Lower leg skin (tissue), 4 donors: Measurements from ENCODE around the gene WDFY4. TPM values are rescaled to one million over a fixed set of nuclear protein-coding genes. Genes with fewer than 3 reads are reported as not detected.

Experiments used
- DNase-seq, 2 donors: peaks; one replicate each; pipeline ENCODE4 v3.0.0-alpha.2; 2019; ENCODE audit warnings: low spot score in 2 of 2
- H3K4me3 ChIP-seq: fragments of 200-600 bp; sonication (generic); 2 replicates; pipeline ENCODE4 v1.5.1; 2017; ENCODE audit warnings: mild to moderate bottlenecking, low read depth; ENCODE audit not compliant: poor library complexity, severe bottlenecking
- POLR2A ChIP-seq, 2 donors: fragments of 450-650 bp; IDR thresholded peaks; one replicate each; pipeline ENCODE4 v1.6.1; 2016 to 2017; ENCODE audit warnings: antibody characterized with exemption in 2 of 2, mild to moderate bottlenecking in 1 of 2, moderate library complexity in 1 of 2
- WGBS, 2 donors: methylation state at CpG; one replicate each; pipeline ENCODE4 v1.1.5; 2018; 5-methylcytosine and 5-hydroxymethylcytosine counted together
- intact Hi-C: fragments of 100-400 bp; cut with DNase I; formaldehyde crosslinking; loops from one replicate; pipeline ENCODE4 v1.15.0; 2023; ENCODE audit warnings: low total_unique reads
- total RNA-seq, 4 donors: library from RNA; depleted of rRNA; stranded (reverse); fragments of >200 nt; gene quantifications; one replicate each; pipeline ENCODE4 v1.1.0, GENCODE V29; 2016
- TF ChIP-seq, protein P1 (sequence below), 3 donors: fragments of 450-650 bp; IDR thresholded peaks; one replicate each; pipeline ENCODE4 v1.5.1; 2016; ENCODE audit warnings: antibody characterized with exemption in 3 of 3, mild to moderate bottlenecking in 3 of 3, moderate library complexity in 2 of 3

WDFY4 gene
- total RNA-seq, 4 donors from 2014 or later: 0.91 to 4.2 (median 1.1) TPM

DNA sequence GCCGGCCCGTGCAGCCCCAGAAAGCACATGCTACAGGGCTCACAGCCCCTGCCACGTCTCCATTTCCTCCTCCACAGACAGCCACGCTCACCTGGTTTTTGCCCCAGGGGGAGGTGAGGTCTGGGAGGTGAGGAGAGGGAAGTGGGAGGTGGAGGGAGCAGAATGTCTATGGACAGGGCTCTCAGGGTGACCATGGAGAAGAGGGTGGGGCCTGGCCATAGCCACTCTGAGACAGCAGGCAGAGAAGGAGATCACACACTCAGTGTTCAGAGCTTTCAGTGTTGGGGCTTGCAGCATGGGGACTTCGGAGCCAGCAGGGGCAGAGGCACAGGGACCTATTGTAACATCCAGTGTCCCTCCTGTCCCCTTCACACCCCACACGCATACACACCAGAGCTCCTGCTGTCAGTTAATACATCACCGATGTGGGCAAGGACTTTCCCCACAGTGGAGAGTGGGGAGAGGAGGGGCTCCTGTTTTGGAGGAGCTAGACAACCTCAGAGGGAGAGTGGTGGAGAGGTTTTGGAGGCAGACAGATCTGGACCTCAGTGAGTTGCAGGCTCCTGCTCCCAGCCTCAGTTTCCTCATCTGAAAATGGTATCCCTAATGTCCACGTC is 14.4 kb downstream of the WDFY4 start:
- H3K4me3 ChIP-seq: no peak overlapping the region
- 62 to 65% methylated on average over 8 of the region's 8 CpGs for WGBS, 2 donors
- TF ChIP-seq POLR2A (IDR thresholded peaks at IDR 0.05): no peak
- TF ChIP-seq, protein P1, sequence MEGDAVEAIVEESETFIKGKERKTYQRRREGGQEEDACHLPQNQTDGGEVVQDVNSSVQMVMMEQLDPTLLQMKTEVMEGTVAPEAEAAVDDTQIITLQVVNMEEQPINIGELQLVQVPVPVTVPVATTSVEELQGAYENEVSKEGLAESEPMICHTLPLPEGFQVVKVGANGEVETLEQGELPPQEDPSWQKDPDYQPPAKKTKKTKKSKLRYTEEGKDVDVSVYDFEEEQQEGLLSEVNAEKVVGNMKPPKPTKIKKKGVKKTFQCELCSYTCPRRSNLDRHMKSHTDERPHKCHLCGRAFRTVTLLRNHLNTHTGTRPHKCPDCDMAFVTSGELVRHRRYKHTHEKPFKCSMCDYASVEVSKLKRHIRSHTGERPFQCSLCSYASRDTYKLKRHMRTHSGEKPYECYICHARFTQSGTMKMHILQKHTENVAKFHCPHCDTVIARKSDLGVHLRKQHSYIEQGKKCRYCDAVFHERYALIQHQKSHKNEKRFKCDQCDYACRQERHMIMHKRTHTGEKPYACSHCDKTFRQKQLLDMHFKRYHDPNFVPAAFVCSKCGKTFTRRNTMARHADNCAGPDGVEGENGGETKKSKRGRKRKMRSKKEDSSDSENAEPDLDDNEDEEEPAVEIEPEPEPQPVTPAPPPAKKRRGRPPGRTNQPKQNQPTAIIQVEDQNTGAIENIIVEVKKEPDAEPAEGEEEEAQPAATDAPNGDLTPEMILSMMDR (IDR thresholded peaks at IDR 0.05): no peak
- intact Hi-C loops: no loop called here
- peak in 1 of 2 donors; percentile 75 for DNase-seq

DNA sequence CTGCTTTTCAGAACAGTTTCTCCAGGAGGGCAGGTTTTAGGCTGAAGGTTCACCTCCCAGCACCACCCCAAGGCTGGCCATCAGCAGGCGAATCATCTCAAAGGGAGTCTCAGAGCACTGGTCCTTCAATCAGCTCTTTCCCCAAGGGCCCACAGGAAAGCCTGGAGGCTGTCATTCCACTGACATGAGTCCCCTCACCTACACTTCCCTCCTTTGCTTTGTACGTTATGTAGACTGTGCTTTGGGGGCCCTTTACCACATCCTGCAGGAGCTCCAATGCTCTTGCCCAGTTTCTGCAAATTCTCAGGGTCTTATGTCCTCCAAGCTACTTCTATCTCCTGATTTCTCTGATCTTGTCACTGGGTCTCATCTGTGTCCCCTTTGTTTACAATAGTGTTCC is 15.4 kb downstream of the WDFY4 start:
- no peak for TF ChIP-seq POLR2A (IDR thresholded peaks at IDR 0.05)
- TF ChIP-seq, protein P1 (IDR thresholded peaks at IDR 0.05): no peak
- peak in 1 of 2 donors; percentile 43 for DNase-seq
- H3K4me3 ChIP-seq: no peak overlapping the region
- intact Hi-C loops: no loop called here
- WGBS, 2 donors: 81 to 83% methylated on average over 2 of the region's 2 CpGs

DNA sequence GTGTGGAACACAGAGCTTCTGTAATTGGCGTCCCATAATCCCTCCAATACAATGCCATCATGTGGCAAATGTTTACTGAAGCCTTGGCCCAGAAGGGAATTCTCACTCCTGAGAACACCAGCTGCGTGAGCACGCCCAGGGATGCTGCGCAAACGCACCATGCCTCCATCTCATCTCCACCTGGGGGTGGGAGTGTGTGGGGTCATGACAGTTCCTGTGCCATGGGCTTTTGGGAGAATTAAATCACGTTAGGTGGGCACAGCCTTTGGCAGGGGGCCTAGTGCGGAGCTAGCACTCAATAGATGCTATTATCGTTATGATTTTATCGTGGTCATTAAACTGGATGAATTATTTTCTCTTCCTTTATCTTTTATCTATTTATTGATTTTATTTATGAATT is 15.8 kb downstream of the WDFY4 start:
- intact Hi-C loops: no loop called here
- H3K4me3 ChIP-seq: no peak overlapping the region
- peak in 1 of 2 donors; percentile 45 for DNase-seq
- 79 to 89% methylated on average over 9 of the region's 9 CpGs for WGBS, 2 donors
- TF ChIP-seq, protein P1 (IDR thresholded peaks at IDR 0.05): no peak
- TF ChIP-seq POLR2A (IDR thresholded peaks at IDR 0.05): no peak

DNA sequence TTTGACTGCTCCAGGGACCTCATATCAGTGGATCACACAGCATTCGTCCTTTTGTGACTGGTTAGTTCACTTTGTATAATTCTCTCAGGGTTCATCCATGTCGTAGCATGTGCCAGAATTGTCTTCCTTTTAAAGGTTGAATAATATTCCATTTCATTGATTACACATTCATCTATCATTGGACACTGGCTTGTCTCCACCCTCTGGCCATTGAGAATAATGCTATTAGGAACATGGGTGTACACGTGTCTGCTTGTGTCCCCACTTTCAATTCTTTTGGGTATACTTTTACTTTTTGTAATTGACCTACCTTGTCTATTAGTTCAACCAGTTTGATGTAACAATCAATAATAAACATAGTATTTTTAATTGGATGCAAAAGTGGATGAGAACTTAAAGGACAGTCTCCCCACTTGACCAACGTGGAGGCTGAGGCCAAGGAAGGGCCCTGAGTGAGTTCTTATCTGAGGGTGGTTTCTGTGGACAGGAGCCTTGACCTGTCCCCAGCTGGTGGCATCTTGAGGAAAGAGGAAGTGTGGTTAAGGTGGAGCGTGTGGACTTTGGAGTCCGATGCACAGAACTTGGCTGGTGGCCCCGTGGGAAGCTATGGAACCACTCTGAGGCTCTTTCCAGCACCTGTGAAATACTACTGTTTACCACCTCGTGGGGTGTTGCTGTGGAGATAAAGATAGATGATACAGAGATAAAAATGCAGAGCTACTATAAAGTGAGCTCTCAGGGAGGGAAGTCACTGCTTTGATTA is 16.6 kb downstream of the WDFY4 start:
- DNase-seq: peak in 1 of 2 donors; percentile 74
- WGBS, 2 donors: 59 to 66% methylated on average over 8 of the region's 8 CpGs
- no peak overlapping the region for H3K4me3 ChIP-seq
- TF ChIP-seq, protein P1 (IDR thresholded peaks at IDR 0.05): no peak
- no peak for TF ChIP-seq POLR2A (IDR thresholded peaks at IDR 0.05)
- intact Hi-C loops: no loop called here

DNA sequence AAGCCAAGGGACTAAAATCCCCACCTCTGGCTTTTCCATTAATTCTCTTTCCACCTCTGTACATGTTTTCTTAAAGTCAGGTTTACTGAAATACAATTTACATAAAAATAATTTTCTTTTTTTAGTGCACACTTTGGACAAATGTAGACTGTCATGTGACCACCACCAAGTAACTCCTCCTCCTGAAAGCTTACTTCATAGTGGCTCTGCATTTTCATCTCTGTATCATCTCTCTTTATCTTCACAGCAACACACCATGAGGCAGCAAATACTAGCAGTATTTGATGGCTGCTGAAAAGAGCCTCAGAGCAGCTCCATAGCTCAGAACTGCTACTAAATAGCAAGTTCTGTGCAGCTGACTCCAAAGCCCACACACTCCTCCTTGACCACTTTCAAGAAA is 17.3 kb downstream of the WDFY4 start:
- intact Hi-C loops: no loop called here
- DNase-seq: peak in 1 of 2 donors; percentile 18
- TF ChIP-seq, protein P1 (IDR thresholded peaks at IDR 0.05): no peak
- TF ChIP-seq POLR2A (IDR thresholded peaks at IDR 0.05): no peak
- no peak overlapping the region for H3K4me3 ChIP-seq
